MM.1S (cell line): ENCODE measurements around the gene HOXC6.

Source experiments
- CTCF ChIP-seq: fragments of 300-600 bp; sonication (generic); IDR thresholded peaks from 2 replicates; pipeline ENCODE4 v1.5.1; 2016; ENCODE audit warnings: antibody characterized with exemption, low read length, mixed read lengths
- EZH2 ChIP-seq: fragments of 300-600 bp; sonication (generic); optimal IDR thresholded peaks from 2 replicates; pipeline ENCODE3; 2017; ENCODE audit warnings: low read depth, mild to moderate bottlenecking, antibody characterized with exemption, low read length, mixed read lengths
- EZH2phosphoT487 ChIP-seq: fragments of 300-600 bp; sonication (generic); IDR thresholded peaks from 2 replicates; pipeline ENCODE4 v1.6.1; 2018; ENCODE audit warnings: antibody characterized with exemption, low read length

- no peak for TF ChIP-seq EZH2
- no peak for TF ChIP-seq CTCF
- no peak for TF ChIP-seq EZH2phosphoT487
These were observed 40.4 kb upstream of the HOXC6 start for GRCh38 chr12:53987787-53988230.
